H9 (cell line): ENCODE data around the gene SPOCD1. TPM values are rescaled to one million over a fixed set of nuclear protein-coding genes. Genes with fewer than 3 reads are reported as not detected.

Experiments
- DNase-seq: peaks from one replicate; pipeline ENCODE4 v3.0.0-alpha.2; 2017
- H2AFZ ChIP-seq: one replicate; pipeline ENCODE4 v1.6.1; 2013; ENCODE audit warnings: mild to moderate bottlenecking, low read length, control low read depth, moderate library complexity
- H2AK5ac ChIP-seq: 2 replicates; pipeline ENCODE4 v1.6.1; 2013; ENCODE audit warnings: low read length, control low read depth, mixed read lengths; ENCODE audit not compliant: insufficient read length
- H2BK120ac ChIP-seq: one replicate; pipeline ENCODE4 v1.6.1; 2013; ENCODE audit warnings: low read depth, mild to moderate bottlenecking, low read length, control low read depth, inconsistent platforms; ENCODE audit not compliant: poor library complexity, severe bottlenecking
- H2BK12ac ChIP-seq: 2 replicates; pipeline ENCODE4 v1.6.1; 2013; ENCODE audit warnings: low read length, control low read depth, mixed read lengths, low read depth; ENCODE audit not compliant: insufficient read length
- H2BK15ac ChIP-seq: 2 replicates; pipeline ENCODE4 v1.6.1; 2013; ENCODE audit warnings: low read depth, low read length, control low read depth
- H2BK20ac ChIP-seq: one replicate; pipeline ENCODE4 v1.6.1; 2013; ENCODE audit warnings: low read depth, mild to moderate bottlenecking, low read length, control low read depth, inconsistent platforms; ENCODE audit not compliant: poor library complexity, severe bottlenecking
- H2BK5ac ChIP-seq: 2 replicates; pipeline ENCODE4 v1.6.1; 2013; ENCODE audit warnings: low read length, control low read depth, mixed read lengths; ENCODE audit not compliant: insufficient read length
- H3K14ac ChIP-seq: 2 replicates; pipeline ENCODE4 v1.6.1; 2013; ENCODE audit warnings: low read length, control low read depth; ENCODE audit not compliant: insufficient read depth
- H3K18ac ChIP-seq: 2 replicates; pipeline ENCODE4 v1.6.1; 2013; ENCODE audit warnings: low read depth, mild to moderate bottlenecking, mixed read lengths, low read length, control low read depth; ENCODE audit not compliant: insufficient read length
- H3K23ac ChIP-seq: 2 replicates; pipeline ENCODE4 v1.6.1; 2013; ENCODE audit warnings: low read length, control low read depth, mixed read lengths, low read depth; ENCODE audit not compliant: insufficient read length
- H3K23me2 ChIP-seq: 2 replicates; pipeline ENCODE4 v1.6.1; 2013; ENCODE audit warnings: low read depth, mild to moderate bottlenecking, mixed read lengths, low read length, control low read depth; ENCODE audit not compliant: insufficient read length, poor library complexity, severe bottlenecking
- H3K27ac ChIP-seq: 2 replicates; pipeline ENCODE4 v1.5.1; 2013; ENCODE audit warnings: low read length, control low read depth, mixed read lengths, low read depth; ENCODE audit not compliant: insufficient read length
- H3K27me3 ChIP-seq: 2 replicates; pipeline ENCODE4 v1.6.1; 2013; ENCODE audit warnings: low read length, control low read depth, inconsistent platforms; ENCODE audit not compliant: insufficient read depth
- H3K4ac ChIP-seq: 2 replicates; pipeline ENCODE4 v1.6.1; 2013; ENCODE audit warnings: low read depth, mild to moderate bottlenecking, control low read depth, inconsistent platforms, low read length, moderate library complexity
- H3K4me1 ChIP-seq: 2 replicates; pipeline ENCODE4 v1.6.1; 2013; ENCODE audit warnings: low read length, control low read depth, inconsistent platforms; ENCODE audit not compliant: insufficient read depth
- H3K4me2 ChIP-seq: 2 replicates; pipeline ENCODE4 v1.6.1; 2013; ENCODE audit warnings: low read length, control low read depth, mixed read lengths; ENCODE audit not compliant: insufficient read length, insufficient read depth
- H3K56ac ChIP-seq: 2 replicates; pipeline ENCODE4 v1.6.1; 2013; ENCODE audit warnings: low read depth, mild to moderate bottlenecking, mixed read lengths, low read length, control low read depth; ENCODE audit not compliant: insufficient read length
- H3K79me1 ChIP-seq: 2 replicates; pipeline ENCODE4 v1.6.1; 2013; ENCODE audit warnings: low read depth, mild to moderate bottlenecking, moderate library complexity, low read length, control low read depth, inconsistent platforms; ENCODE audit not compliant: insufficient read depth, poor library complexity, severe bottlenecking
- H3K79me2 ChIP-seq: 2 replicates; pipeline ENCODE4 v1.6.1; 2013; ENCODE audit warnings: low read length, control low read depth, inconsistent platforms; ENCODE audit not compliant: insufficient read depth
- H3K9ac ChIP-seq: 2 replicates; pipeline ENCODE4 v1.6.1; 2013; ENCODE audit warnings: low read length, control low read depth, mixed read lengths; ENCODE audit not compliant: insufficient read length; ENCODE audit errors: extremely low read depth
- H3K9me3 ChIP-seq: one replicate; pipeline ENCODE4 v1.6.1; 2013; ENCODE audit warnings: low read depth, low read length, inconsistent platforms; ENCODE audit not compliant: control insufficient read depth
- H3T11ph ChIP-seq: one replicate; pipeline ENCODE4 v1.6.1; 2013; ENCODE audit warnings: mild to moderate bottlenecking, low read length, control low read depth, inconsistent platforms
- H4K20me1 ChIP-seq: one replicate; pipeline ENCODE4 v1.6.1; 2013; ENCODE audit not compliant: control insufficient read depth, insufficient read length, insufficient read depth
- H4K5ac ChIP-seq: 2 replicates; pipeline ENCODE4 v1.6.1; 2013; ENCODE audit warnings: low read depth, mild to moderate bottlenecking, mixed read lengths, low read length, control low read depth; ENCODE audit not compliant: insufficient read length
- H4K8ac ChIP-seq: replicated peaks from 2 replicates; pipeline ENCODE4 v1.6.1; 2013; ENCODE audit warnings: low read length, control low read depth, mixed read lengths, low read depth; ENCODE audit not compliant: insufficient read length
- H4K91ac ChIP-seq: 2 replicates; pipeline ENCODE4 v1.6.1; 2013; ENCODE audit warnings: low read depth, mild to moderate bottlenecking, moderate library complexity, mixed read lengths, low read length, control low read depth; ENCODE audit not compliant: insufficient read length
- H3K27ac Mint-ChIP-seq, 3 experiments: 2 replicates in 2 of 3; 3 replicates in 1 of 3; pipeline ENCODE4 v1.8.0; 2020 to 2021; ENCODE audit warnings: mixed read lengths in 3 of 3, mild to moderate bottlenecking in 1 of 3, moderate library complexity in 1 of 3
- H3K27me3 Mint-ChIP-seq: 2 replicates; pipeline ENCODE4 v1.8.0; 2021; ENCODE audit warnings: low read depth, mild to moderate bottlenecking, moderate library complexity, mixed read lengths
- H3K36me3 Mint-ChIP-seq, 3 experiments: 2 replicates in 2 of 3; 3 replicates in 1 of 3; pipeline ENCODE4 v1.8.0; 2020 to 2021; ENCODE audit warnings: low read depth in 3 of 3, mixed read lengths in 3 of 3; ENCODE audit not compliant: insufficient read depth in 1 of 3
- H3K4me1 Mint-ChIP-seq, 2 experiments: 2 replicates each; pipeline ENCODE4 v1.8.0; 2020; ENCODE audit warnings: mixed read lengths in 2 of 2
- H3K4me3 Mint-ChIP-seq, 2 experiments: 2 replicates in 1 of 2; 3 replicates in 1 of 2; pipeline ENCODE4 v1.8.0; 2020 to 2021; ENCODE audit warnings: mild to moderate bottlenecking in 2 of 2, mixed read lengths in 2 of 2, moderate library complexity in 1 of 2
- H3K9me3 Mint-ChIP-seq, 2 experiments: 2 replicates in 1 of 2; 3 replicates in 1 of 2; pipeline ENCODE4 v1.8.0; 2020; ENCODE audit warnings: mild to moderate bottlenecking in 2 of 2, mixed read lengths in 2 of 2, moderate library complexity in 1 of 2
- CTCF ChIP-seq: fragments of 200-600 bp; sonication (generic); conservative IDR thresholded peaks from 3 replicates; pipeline ENCODE4 v1.8.0; 2021; ENCODE audit warnings: antibody characterized with exemption, mild to moderate bottlenecking
- WGBS: extraction: QIAGEN DNeasy Blood & Tissue Kit; methylation state at CpG from one replicate; pipeline ENCODE4 v1.1.7; 2013; ENCODE audit warnings: missing lambda C conversion rate, low lambda C conversion rate, mixed read lengths; ENCODE audit not compliant: insufficient read length; ENCODE audit errors: extremely low coverage; 5-methylcytosine and 5-hydroxymethylcytosine counted together
- total RNA-seq: library from RNA; stranded (reverse); gene quantifications from 2 replicates; pipeline ENCODE4 v1.2.1, GENCODE V29; 2021

The SPOCD1 gene
- total RNA-seq, 1 experiment from 2014 or later, result 1.5 TPM

GRCh38 chr1:31830511-31830910 lies 14.7 kb upstream of the SPOCD1 start:
- Histone ChIP-seq H3K27ac (no peak overlapping the region), H3K9ac (no peak overlapping the region), H2BK15ac (no peak overlapping the region), H4K91ac (no peak overlapping the region), H3K4me2 (no peak overlapping the region), H4K20me1 (no peaks in the 10 kb centered on the region), H3K27me3 (no peaks in the 10 kb centered on the region), H2AFZ (no peak overlapping the region), H3K56ac (no peak overlapping the region), H3K23ac (no peak overlapping the region), H2AK5ac (no peak overlapping the region), H3K18ac (no peak overlapping the region), H2BK120ac (no peak overlapping the region), H4K8ac (no peak overlapping the region), H3K14ac (no peak overlapping the region), H2BK12ac (no peak overlapping the region), H3K79me2 (no peaks in the 10 kb centered on the region), H4K5ac (no peak overlapping the region), H3K4ac (no peak overlapping the region), H2BK20ac (no peak overlapping the region), H3K4me1 (no peaks in the 10 kb centered on the region), H3K23me2 (no peaks in the 10 kb centered on the region), H3K79me1 (no peaks in the 10 kb centered on the region), H3T11ph (no peak overlapping the region), H2BK5ac (no peak overlapping the region), H3K9me3 (no peaks in the 10 kb centered on the region)
- no CpG with 5 or more reads among the region's 8 CpGs for WGBS
- Mint-ChIP-seq H3K27me3 (peaks cover 2% of the 10 kb centered on the region; the same call in 1 of the 2 replicates), H3K4me3 (no peak overlapping the region), H3K9me3 (no peaks in the 10 kb centered on the region; a peak in 1 of 5 replicates), H3K4me1 (no peaks in the 10 kb centered on the region), H3K36me3 (no peaks in the 10 kb centered on the region), H3K27ac (no peak overlapping the region)
- DNase-seq, result no peak
- TF ChIP-seq CTCF, result no peak
